ENCODE results near the gene PHKB.

GRCh38 chr16:47693226-47693625 lies 232.1 kb downstream of the PHKB start:
- TF ChIP-seq EZH2phosphoT487 (IDR thresholded peaks at IDR 0.05; ENCODE audit: insufficient read depth, low read depth): no peak
- TF ChIP-seq EZH2 (IDR thresholded peaks at IDR 0.05; ENCODE audit: insufficient read depth, poor library complexity, severe bottlenecking): no peak

Data from GM23248 (cell line).